Measurements from ENCODE around the gene GNAT2. TPM values are rescaled to one million over a fixed set of nuclear protein-coding genes. Genes with fewer than 3 reads are reported as not detected.

GNAT2 gene
- total RNA-seq, 5 donors from 2014 or later (not counting 1 experiment from before 2014, with no cell fraction given): not detected

DNA sequence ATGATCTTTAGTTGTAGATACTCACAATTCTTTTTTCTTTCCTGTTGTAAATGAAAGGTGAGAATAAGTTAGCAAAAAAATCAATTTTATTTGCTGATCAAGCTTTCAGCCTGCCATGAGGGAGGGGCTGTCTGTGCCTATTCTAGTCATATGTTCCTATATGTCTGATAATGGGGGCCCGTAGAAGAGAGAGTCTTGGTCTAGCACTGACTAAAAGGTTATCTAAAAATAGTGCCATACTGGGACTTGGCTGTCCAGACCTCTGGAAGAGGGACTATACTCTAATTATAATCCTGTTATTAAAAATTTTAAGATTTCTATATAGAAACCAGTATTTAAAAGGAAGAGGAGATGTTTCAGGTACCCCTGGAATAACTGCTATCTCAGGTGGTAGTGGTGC is 52.4 kb downstream of the GNAT2 start:
- DNase-seq (no peak), ATAC-seq (replicated peaks in 1 of 4) (no peak)
- ChIA-PET POLR2A (no interaction called here), CTCF (no interaction called here)
- no peak overlapping the region for H3K4me3 ChIP-seq (ENCODE audit: control insufficient read depth in 1 of 2, extremely low read depth in 1 of 2, low read length in 1 of 2)
- H3K9me3 ChIP-seq: no peaks in the 10 kb centered on the region
- H3K27me3 ChIP-seq (replicated peaks in 1 of 2; ENCODE audit: control insufficient read depth in 2 of 2, extremely low read depth in 1 of 2, insufficient read depth in 2 of 2, low read length in 1 of 2): no peaks in the 10 kb centered on the region
- peaks cover 2 to 4% of the 10 kb centered on the region in 2 experiments for H3K4me1 ChIP-seq (ENCODE audit: control insufficient read depth in 1 of 2, extremely low read depth in 1 of 2, insufficient read depth in 2 of 2, low read length in 2 of 2)
- Mint-ChIP-seq H3K4me1 (peaks cover 33 to 43% (median 36%) of the 10 kb centered on the region in 3 donors), H3K27ac (no peak overlapping the region), H3K27me3 (no peaks in the 10 kb centered on the region), H3K9me3 (no peaks in the 10 kb centered on the region), H3K36me3 (no peaks in the 10 kb centered on the region), H3K4me3 (no peak overlapping the region)
- no peaks in the 10 kb centered on the region for H3K36me3 ChIP-seq (ENCODE audit: control insufficient read depth in 2 of 2, extremely low read depth in 1 of 2, insufficient read depth in 1 of 2, low read length in 1 of 2)
- no CpG with 5 or more reads among the region's 1 CpG for WGBS (ENCODE audit: insufficient coverage)
- H3K27ac ChIP-seq (ENCODE audit: low read length): no peak overlapping the region

DNA sequence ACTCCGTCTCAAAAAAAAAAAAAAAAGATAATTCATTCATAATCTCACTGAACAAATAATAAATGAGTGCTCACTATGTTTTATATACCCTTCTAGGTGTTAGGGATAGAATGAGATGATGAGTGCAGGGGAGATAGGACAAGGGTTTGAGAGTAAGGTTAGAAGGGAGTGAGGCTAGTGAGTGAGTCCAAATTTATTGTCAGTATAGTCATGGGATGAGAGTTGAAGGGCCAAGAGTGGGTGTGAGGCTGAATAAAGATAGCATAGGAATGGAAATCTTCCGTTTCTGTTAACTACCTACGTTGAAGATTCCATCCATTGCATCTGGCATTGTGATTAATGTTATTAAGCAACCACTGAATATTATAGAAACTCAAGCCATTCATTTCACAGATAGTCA is 54.2 kb downstream of the GNAT2 start:
- Histone ChIP-seq H3K4me1 (ENCODE audit: control insufficient read depth in 1 of 2, extremely low read depth in 1 of 2, insufficient read depth in 2 of 2, low read length in 2 of 2) (peaks cover 6 to 9% of the 10 kb centered on the region in 2 experiments), H3K27ac (ENCODE audit: low read length) (no peak overlapping the region), H3K4me3 (ENCODE audit: control insufficient read depth in 1 of 2, extremely low read depth in 1 of 2, low read length in 1 of 2) (no peak overlapping the region), H3K9me3 (no peaks in the 10 kb centered on the region), H3K27me3 (replicated peaks in 1 of 2; ENCODE audit: control insufficient read depth in 2 of 2, extremely low read depth in 1 of 2, insufficient read depth in 2 of 2, low read length in 1 of 2) (no peaks in the 10 kb centered on the region), H3K36me3 (ENCODE audit: control insufficient read depth in 2 of 2, extremely low read depth in 1 of 2, insufficient read depth in 1 of 2, low read length in 1 of 2) (no peaks in the 10 kb centered on the region)
- no CpG with 5 or more reads among the region's 3 CpGs for WGBS (ENCODE audit: insufficient coverage)
- Mint-ChIP-seq H3K27ac (peak overlapping the region in 1 of 2 donors; percentile 80), H3K9me3 (no peaks in the 10 kb centered on the region), H3K4me3 (no peak overlapping the region), H3K4me1 (peaks cover 50 to 55% (median 54%) of the 10 kb centered on the region in 3 donors), H3K27me3 (no peaks in the 10 kb centered on the region), H3K36me3 (no peaks in the 10 kb centered on the region)
- CTCF ChIA-PET: interaction anchor here (0.6 to 1.2 kb wide), 3 partner anchors 12 to 48 kb away, joined by 3 read pairs; no protein-coding TSS in a partner anchor
- POLR2A ChIA-PET: no interaction called here
- DNase-seq (no peak), ATAC-seq (replicated peaks in 1 of 4) (no peak)

DNA sequence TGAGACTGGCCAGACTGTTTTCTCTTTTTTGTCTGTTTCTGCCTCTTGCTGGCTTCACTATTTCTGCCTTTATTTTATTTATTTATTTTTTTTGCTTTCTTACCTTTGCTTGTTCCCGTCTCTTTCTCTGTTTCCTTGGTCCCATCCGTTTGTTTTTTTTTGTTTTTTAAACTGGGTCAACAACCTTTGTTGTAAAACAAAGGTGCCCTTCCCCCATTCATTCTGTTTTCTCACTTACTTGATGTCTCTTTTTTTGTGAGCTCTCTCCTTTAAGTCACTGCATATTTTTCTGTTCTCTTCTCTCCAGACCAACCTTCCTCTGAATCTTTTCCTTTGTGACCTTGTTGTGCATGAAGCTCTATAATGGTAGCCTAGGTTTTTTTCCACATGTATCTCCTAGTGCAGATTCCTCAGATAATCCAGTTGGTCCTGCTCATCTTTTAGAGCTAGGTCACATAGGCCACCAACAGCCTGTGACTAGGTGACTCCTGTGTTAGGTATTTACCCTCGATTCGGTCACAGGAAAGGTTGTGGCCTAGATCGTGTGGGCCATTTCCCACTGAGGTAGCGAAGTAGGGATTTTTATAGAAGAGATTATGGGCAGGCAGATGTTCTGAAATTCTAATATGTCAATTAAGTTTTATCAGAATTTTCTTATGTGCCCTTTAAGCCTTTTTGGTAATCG is 55.1 kb downstream of the GNAT2 start:
- H3K27me3 ChIP-seq (replicated peaks in 1 of 2; ENCODE audit: control insufficient read depth in 2 of 2, extremely low read depth in 1 of 2, insufficient read depth in 2 of 2, low read length in 1 of 2): no peaks in the 10 kb centered on the region
- WGBS (ENCODE audit: insufficient coverage): 82% methylated on average over 3 of the region's 7 CpGs
- ATAC-seq (replicated peaks in 1 of 4) (no peak), DNase-seq (no peak)
- ChIA-PET POLR2A (interaction anchor here (0.6 to 1.2 kb wide), 3 partner anchors 14 to 16 kb away, joined by 3 to 5 read pairs (median 3); partner anchors contain the start of gene GNAI3 (in 1 of the 2)), CTCF (interaction anchor here (0.5 to 1.7 kb wide), 5 partner anchors 11 to 75 kb away, joined by 3 to 4 read pairs (median 3); partner anchors contain the start of gene GNAI3 (in 1 of the 2))
- H3K27me3 Mint-ChIP-seq: no peaks in the 10 kb centered on the region
- no peak overlapping the region for H3K4me3 ChIP-seq (ENCODE audit: control insufficient read depth in 1 of 2, extremely low read depth in 1 of 2, low read length in 1 of 2)
- peaks cover 9 to 11% of the 10 kb centered on the region in 2 experiments for H3K4me1 ChIP-seq (ENCODE audit: control insufficient read depth in 1 of 2, extremely low read depth in 1 of 2, insufficient read depth in 2 of 2, low read length in 2 of 2)
- no peaks in the 10 kb centered on the region for H3K9me3 Mint-ChIP-seq
- no peaks in the 10 kb centered on the region for H3K9me3 ChIP-seq
- H3K27ac Mint-ChIP-seq: peak overlapping the region in 1 of 2 donors; percentile 25
- no peak overlapping the region for H3K4me3 Mint-ChIP-seq
- H3K36me3 ChIP-seq (ENCODE audit: control insufficient read depth in 2 of 2, extremely low read depth in 1 of 2, insufficient read depth in 1 of 2, low read length in 1 of 2): no peaks in the 10 kb centered on the region
- peaks cover 59 to 64% (median 63%) of the 10 kb centered on the region in 3 donors for H3K4me1 Mint-ChIP-seq
- H3K27ac ChIP-seq (ENCODE audit: low read length): no peak overlapping the region
- no peaks in the 10 kb centered on the region for H3K36me3 Mint-ChIP-seq

DNA sequence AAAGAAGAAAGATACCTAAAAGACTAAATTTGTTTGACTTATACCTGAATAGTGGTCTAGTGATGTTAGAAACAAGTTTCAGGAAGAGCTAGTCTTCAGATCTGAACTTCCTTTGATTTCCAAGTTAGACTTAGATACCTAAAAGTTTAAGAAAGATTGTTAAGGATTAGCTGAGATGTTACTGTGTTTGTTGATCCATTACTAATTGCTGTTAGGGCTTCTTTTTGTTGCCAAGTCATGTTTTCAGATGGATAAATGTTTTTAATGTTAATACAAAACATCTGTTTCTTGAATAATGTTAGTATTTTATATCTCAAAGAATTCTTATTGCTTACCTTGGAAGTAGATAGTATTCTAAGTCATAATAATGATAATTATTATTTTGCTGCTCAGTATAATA is 59.4 kb downstream of the GNAT2 start:
- Histone ChIP-seq H3K4me3 (ENCODE audit: control insufficient read depth in 1 of 2, extremely low read depth in 1 of 2, low read length in 1 of 2) (no peak overlapping the region), H3K4me1 (ENCODE audit: control insufficient read depth in 1 of 2, extremely low read depth in 1 of 2, insufficient read depth in 2 of 2, low read length in 2 of 2) (peaks cover 15 to 17% of the 10 kb centered on the region in 2 experiments), H3K27ac (ENCODE audit: low read length) (no peak overlapping the region), H3K27me3 (replicated peaks in 1 of 2; ENCODE audit: control insufficient read depth in 2 of 2, extremely low read depth in 1 of 2, insufficient read depth in 2 of 2, low read length in 1 of 2) (no peaks in the 10 kb centered on the region), H3K36me3 (ENCODE audit: control insufficient read depth in 2 of 2, extremely low read depth in 1 of 2, insufficient read depth in 1 of 2, low read length in 1 of 2) (no peaks in the 10 kb centered on the region), H3K9me3 (no peaks in the 10 kb centered on the region)
- Mint-ChIP-seq H3K4me3 (peak overlapping the region in 1 of 3 donors; percentile 2), H3K27me3 (no peaks in the 10 kb centered on the region), H3K9me3 (no peaks in the 10 kb centered on the region), H3K27ac (no peak overlapping the region), H3K4me1 (peaks cover 84 to 94% (median 84%) of the 10 kb centered on the region in 3 donors), H3K36me3 (peaks cover 5% of the 10 kb centered on the region)
- ATAC-seq (replicated peaks in 1 of 4) (no peak), DNase-seq (no peak)
- POLR2A ChIA-PET: interaction anchor here in 1 of 2 donors (0.5 to 1.2 kb wide), 3 partner anchors 11 to 779 kb away, joined by 3 to 5 read pairs (median 3); partner anchors contain the start of genes GNAI3 and RBM15
- CTCF ChIA-PET: interaction anchor here in 1 of 2 donors (0.6 to 1.5 kb wide), 7 partner anchors 11 to 424 kb away, joined by 3 to 8 read pairs (median 5); partner anchors contain the start of genes AHCYL1 and GNAI3

DNA sequence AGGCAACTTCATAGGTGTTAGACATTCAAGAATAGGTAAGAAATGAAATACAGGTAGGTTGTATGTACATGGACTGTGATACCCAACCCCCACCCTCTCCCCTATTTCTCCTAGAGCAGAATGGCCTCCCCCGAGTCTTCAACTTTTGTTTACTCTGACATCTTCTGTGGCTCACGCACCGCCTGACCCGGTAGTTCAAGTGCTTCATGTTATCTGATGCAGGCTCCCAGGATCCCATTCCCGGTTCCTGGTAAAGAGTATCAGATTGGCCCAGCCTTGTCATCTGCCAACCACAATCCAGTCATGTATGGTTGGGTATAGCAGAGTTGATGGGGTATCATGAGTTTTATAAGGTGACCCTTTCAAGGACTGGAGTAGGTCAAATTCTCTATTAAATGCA is 61.9 kb downstream of the GNAT2 start:
- H3K27me3 ChIP-seq (replicated peaks in 1 of 2; ENCODE audit: control insufficient read depth in 2 of 2, extremely low read depth in 1 of 2, insufficient read depth in 2 of 2, low read length in 1 of 2): no peaks in the 10 kb centered on the region
- Mint-ChIP-seq H3K4me1 (peaks cover 87 to 90% (median 90%) of the 10 kb centered on the region in 3 donors), H3K36me3 (peaks cover 14% of the 10 kb centered on the region), H3K27ac (no peak overlapping the region), H3K9me3 (no peaks in the 10 kb centered on the region), H3K4me3 (no peak overlapping the region), H3K27me3 (no peaks in the 10 kb centered on the region)
- 100% methylated on average over 3 of the region's 5 CpGs for WGBS (ENCODE audit: insufficient coverage)
- H3K4me3 ChIP-seq (ENCODE audit: control insufficient read depth in 1 of 2, extremely low read depth in 1 of 2, low read length in 1 of 2): no peak overlapping the region
- no peak overlapping the region for H3K27ac ChIP-seq (ENCODE audit: low read length)
- DNase-seq: no peak
- ChIA-PET POLR2A (no interaction called here), CTCF (no interaction called here)
- H3K9me3 ChIP-seq: no peaks in the 10 kb centered on the region
- ATAC-seq (replicated peaks in 1 of 4): no peak
- H3K36me3 ChIP-seq (ENCODE audit: control insufficient read depth in 2 of 2, extremely low read depth in 1 of 2, insufficient read depth in 1 of 2, low read length in 1 of 2): peaks cover 0 to 3% of the 10 kb centered on the region in 2 donors
- H3K4me1 ChIP-seq (ENCODE audit: control insufficient read depth in 1 of 2, extremely low read depth in 1 of 2, insufficient read depth in 2 of 2, low read length in 2 of 2): peaks cover 11 to 18% of the 10 kb centered on the region in 2 experiments

DNA sequence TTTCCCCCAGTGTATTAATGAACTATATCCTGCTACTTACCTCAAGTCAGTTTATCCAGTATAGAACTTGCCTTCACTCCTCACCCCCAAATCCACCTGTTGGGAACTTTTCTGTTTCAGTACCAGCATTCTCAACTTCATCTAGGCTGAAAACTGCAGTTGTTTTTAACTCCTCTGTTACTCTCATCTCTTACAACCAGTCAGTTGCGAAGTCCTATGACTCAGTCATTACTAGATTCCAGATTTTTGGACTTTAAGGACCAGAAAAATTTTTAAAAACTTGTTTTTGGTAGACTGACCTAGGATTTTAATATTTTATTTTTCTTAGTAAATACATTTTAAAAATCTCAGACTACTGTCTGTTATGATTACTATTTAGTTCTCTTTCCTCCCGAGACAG is 62.9 kb downstream of the GNAT2 start:
- H3K27ac Mint-ChIP-seq: no peak overlapping the region
- peaks cover 0 to 3% of the 10 kb centered on the region in 2 donors for H3K36me3 ChIP-seq (ENCODE audit: control insufficient read depth in 2 of 2, extremely low read depth in 1 of 2, insufficient read depth in 1 of 2, low read length in 1 of 2)
- no peaks in the 10 kb centered on the region for H3K9me3 ChIP-seq
- no peak for DNase-seq
- no peaks in the 10 kb centered on the region for H3K9me3 Mint-ChIP-seq
- POLR2A ChIA-PET: no interaction called here
- peaks cover 84 to 85% (median 84%) of the 10 kb centered on the region in 3 donors for H3K4me1 Mint-ChIP-seq
- H3K4me3 Mint-ChIP-seq: no peak overlapping the region
- CTCF ChIA-PET: interaction anchor here in 1 of 2 donors (0.6 kb wide), 1 partner anchor 425 kb away, joined by 6 read pairs; no protein-coding TSS in a partner anchor
- peaks cover 14% of the 10 kb centered on the region for H3K36me3 Mint-ChIP-seq
- no peak overlapping the region for H3K27ac ChIP-seq (ENCODE audit: low read length)
- 100% methylated on average over 1 of the region's 2 CpGs for WGBS (ENCODE audit: insufficient coverage)
- no peaks in the 10 kb centered on the region for H3K27me3 ChIP-seq (replicated peaks in 1 of 2; ENCODE audit: control insufficient read depth in 2 of 2, extremely low read depth in 1 of 2, insufficient read depth in 2 of 2, low read length in 1 of 2)
- H3K27me3 Mint-ChIP-seq: no peaks in the 10 kb centered on the region
- no peak for ATAC-seq (replicated peaks in 1 of 4)
- H3K4me3 ChIP-seq (ENCODE audit: control insufficient read depth in 1 of 2, extremely low read depth in 1 of 2, low read length in 1 of 2): no peak overlapping the region
- peaks cover 11 to 17% of the 10 kb centered on the region in 2 experiments for H3K4me1 ChIP-seq (ENCODE audit: control insufficient read depth in 1 of 2, extremely low read depth in 1 of 2, insufficient read depth in 2 of 2, low read length in 2 of 2)
